NOMO-1 treated with dmso at 0.1 percent for 144 hours (cell line): Measurements from ENCODE around the gene ABHD17C.

Experiments
- DNase-seq: peaks from one replicate; lab custom pipeline; 2025; ENCODE audit not compliant: unreplicated experiment; lab: John Stamatoyannopoulos, UW

The ABHD17C gene

GRCh38 chr15:80689294-80689693, 5.8 kb upstream of the ABHD17C start:
- no peak for DNase-seq

- DNase-seq: no peak
Observed at GRCh38 chr15:80689716-80690115, 5.4 kb upstream of the ABHD17C start.

- no peak for DNase-seq
Observed at GRCh38 chr15:80691575-80691974, 3.5 kb upstream of the ABHD17C start.

GRCh38 chr15:80693682-80694610, 1.2 kb upstream of the ABHD17C start:
- no peak for DNase-seq

- no peak for DNase-seq
Observed at GRCh38 chr15:80694611-80695098, 455 bp upstream of the ABHD17C start.

GRCh38 chr15:80695911-80696661, 976 bp downstream of the ABHD17C start:
- no peak for DNase-seq

- DNase-seq: no peak
Observed at GRCh38 chr15:80697075-80697685, 2.1 kb downstream of the ABHD17C start.

- DNase-seq: no peak
Observed at GRCh38 chr15:80698676-80699075, 3.6 kb downstream of the ABHD17C start.

- no peak for DNase-seq
Observed at GRCh38 chr15:80699981-80700380, 4.9 kb downstream of the ABHD17C start.

GRCh38 chr15:80701676-80702311, 6.7 kb downstream of the ABHD17C start:
- no peak for DNase-seq

GRCh38 chr15:80703081-80703480, 8.0 kb downstream of the ABHD17C start:
- no peak for DNase-seq

GRCh38 chr15:80703965-80704364, 8.9 kb downstream of the ABHD17C start:
- DNase-seq: no peak

- no peak for DNase-seq
Observed at GRCh38 chr15:80706161-80706560, 11.1 kb downstream of the ABHD17C start.

GRCh38 chr15:80709542-80709941, 14.4 kb downstream of the ABHD17C start:
- DNase-seq: no peak

- no peak for DNase-seq
Observed at GRCh38 chr15:80710635-80711554, 15.8 kb downstream of the ABHD17C start.

- DNase-seq: no peak
Observed at GRCh38 chr15:80711886-80712285, 16.8 kb downstream of the ABHD17C start.

GRCh38 chr15:80712956-80713355, 17.8 kb downstream of the ABHD17C start:
- no peak for DNase-seq

- DNase-seq: no peak
Observed at GRCh38 chr15:80721476-80721875, 26.4 kb downstream of the ABHD17C start.

- DNase-seq: no peak
Observed at GRCh38 chr15:80722811-80723210, 27.7 kb downstream of the ABHD17C start.

- DNase-seq: no peak
Observed at GRCh38 chr15:80727196-80727595, 32.1 kb downstream of the ABHD17C start.
